ENCODE data around the gene OR8B12.

Gene OR8B12, protein sequence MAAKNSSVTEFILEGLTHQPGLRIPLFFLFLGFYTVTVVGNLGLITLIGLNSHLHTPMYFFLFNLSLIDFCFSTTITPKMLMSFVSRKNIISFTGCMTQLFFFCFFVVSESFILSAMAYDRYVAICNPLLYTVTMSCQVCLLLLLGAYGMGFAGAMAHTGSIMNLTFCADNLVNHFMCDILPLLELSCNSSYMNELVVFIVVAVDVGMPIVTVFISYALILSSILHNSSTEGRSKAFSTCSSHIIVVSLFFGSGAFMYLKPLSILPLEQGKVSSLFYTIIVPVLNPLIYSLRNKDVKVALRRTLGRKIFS

GRCh38 chr11:124543554-124543953 is at the start of gene OR8B12:
Gene OR8B12 (minus strand): TSS chr11:124543654. CDS start chr11:124543654, 0 bp downstream.
- no peak for DNase-seq

DNA sequence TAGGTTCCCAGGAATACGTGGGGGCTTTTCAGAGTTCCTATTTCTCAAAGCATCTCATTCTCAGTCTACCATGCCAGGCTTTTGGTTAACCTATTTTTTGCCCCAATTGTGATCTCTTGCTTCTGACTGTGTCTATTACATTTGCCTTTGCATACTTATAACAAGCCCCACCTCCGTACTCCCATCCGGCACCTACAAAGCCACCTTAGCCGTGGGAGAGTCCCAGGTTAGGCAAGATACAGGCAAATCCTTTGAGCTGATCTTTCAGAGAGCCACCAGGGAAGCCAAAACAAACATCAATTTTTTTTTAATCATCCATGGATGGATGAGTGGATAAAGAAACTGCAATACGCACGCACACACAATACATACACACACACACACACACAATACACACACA is 49.2 kb upstream of the OR8B12 start:
- DNase-seq = no peak

DNA sequence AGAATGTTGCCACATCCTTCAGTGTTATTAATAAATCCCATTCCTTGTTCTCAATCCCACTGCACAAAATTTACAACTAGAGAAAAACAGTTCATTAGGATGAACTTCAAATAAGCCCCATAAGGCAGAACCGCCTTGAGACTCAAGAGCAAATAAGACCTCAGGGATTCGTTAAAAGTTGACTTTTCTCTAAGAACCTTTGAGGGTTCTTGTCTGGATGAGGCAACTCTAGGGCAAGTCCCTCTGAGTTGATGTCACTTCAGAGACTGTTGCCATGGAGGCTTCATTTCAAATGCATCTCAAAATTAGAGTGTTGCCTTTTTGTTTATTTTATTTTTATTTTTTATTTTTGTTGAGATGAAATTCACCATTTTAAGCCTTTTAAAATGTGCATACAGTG is 48.0 kb upstream of the OR8B12 start:
- no peak for DNase-seq

DNA sequence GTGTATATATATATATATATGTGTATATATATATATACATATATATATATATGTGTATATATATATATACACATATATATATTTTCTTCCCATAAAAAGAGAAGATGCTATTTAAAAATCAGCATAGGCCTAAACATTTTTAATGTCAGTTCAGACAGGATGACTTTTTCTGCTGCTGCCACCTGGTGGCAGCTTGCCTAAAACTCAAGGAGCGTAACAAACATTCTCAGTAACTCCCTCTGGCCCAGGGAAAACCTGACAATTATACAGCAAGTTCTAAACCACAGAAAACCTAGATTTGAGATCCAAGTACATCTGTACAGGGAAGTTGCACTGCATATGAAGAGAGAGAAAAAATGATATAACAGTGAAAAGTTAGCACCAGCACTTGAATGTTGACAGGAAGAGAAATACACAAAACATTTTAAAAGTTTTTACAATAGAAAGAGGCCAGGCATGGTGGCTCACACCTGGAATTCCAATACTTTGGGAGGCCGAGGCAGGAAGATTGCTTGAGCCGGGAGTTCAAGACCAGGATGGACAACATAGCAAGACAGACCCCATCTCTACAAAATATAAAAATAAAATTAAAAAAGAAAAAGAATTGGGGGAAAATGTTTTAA is 42.9 kb upstream of the OR8B12 start:
- peak; percentile 55 for DNase-seq

- no peak for DNase-seq
Observed at GRCh38 chr11:124584681-124585372, 41.4 kb upstream of the OR8B12 start.

- no peak for DNase-seq
Observed at GRCh38 chr11:124583781-124584180, 40.3 kb upstream of the OR8B12 start.

DNA sequence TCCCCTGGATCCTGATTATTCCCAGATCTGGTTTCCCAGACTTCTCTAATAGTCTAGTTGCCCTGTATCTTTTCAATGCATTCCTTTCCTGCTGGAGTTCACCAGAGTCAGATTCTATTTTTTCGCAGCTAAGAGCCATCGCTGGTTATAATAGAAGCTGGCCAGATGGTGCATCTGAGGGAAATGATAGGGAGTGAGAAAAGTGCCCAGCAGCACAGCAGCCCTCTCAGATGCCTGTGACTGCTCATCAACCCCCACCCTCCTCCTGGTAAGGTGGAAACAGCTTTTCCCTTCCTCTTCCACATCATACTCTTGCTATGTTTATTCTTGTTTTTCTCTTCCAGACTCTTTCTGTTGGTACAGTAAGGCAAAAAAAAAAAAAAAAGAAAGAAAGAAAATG is 39.1 kb upstream of the OR8B12 start:
- no peak for DNase-seq

GRCh38 chr11:124581817-124582216 is 38.4 kb upstream of the OR8B12 start:
- DNase-seq = no peak

GRCh38 chr11:124578761-124579160 is 35.3 kb upstream of the OR8B12 start:
- no peak for DNase-seq

GRCh38 chr11:124577716-124578427 is 34.4 kb upstream of the OR8B12 start:
- no peak for DNase-seq

DNA sequence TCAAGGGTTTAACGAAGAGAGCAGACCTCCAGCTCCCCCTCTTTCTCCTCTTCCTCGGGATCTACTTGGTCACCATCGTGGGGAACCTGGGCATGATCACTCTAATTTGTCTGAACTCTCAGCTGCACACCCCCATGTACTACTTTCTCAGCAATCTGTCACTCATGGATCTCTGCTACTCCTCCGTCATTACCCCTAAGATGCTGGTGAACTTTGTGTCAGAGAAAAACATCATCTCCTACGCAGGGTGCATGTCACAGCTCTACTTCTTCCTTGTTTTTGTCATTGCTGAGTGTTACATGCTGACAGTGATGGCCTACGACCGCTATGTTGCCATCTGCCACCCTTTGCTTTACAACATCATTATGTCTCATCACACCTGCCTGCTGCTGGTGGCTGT is 26.7 kb upstream of the OR8B12 start:
- no peak for DNase-seq

DNA sequence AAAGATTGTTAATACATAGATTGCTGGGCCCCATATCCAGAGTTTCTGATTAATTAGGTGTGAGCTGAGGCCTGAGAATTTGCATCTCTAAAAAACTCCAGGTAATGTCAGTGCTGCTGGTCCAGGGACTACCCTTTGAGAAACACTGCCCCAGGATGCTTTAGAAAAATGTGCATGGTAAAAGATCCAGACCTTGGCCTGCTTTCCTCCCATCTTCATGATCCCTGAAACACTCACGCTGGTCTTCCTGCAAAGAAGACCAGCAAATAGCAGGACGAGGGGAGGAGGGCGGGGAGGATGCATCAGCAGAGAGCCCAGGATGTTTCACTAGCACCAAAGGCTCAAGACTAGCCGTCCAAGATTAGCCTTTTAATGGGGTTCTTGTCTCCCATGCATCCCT is 26.2 kb upstream of the OR8B12 start, which contains the start of gene OR8A1:
OR8A1 (plus strand) TSS at position 301 of the 400 bp plus-strand sequence. CDS start 123 bp downstream, outside the sequence.
- no peak for DNase-seq

- DNase-seq = no peak
Observed at GRCh38 chr11:124556828-124557227, 13.4 kb upstream of the OR8B12 start.

DNA sequence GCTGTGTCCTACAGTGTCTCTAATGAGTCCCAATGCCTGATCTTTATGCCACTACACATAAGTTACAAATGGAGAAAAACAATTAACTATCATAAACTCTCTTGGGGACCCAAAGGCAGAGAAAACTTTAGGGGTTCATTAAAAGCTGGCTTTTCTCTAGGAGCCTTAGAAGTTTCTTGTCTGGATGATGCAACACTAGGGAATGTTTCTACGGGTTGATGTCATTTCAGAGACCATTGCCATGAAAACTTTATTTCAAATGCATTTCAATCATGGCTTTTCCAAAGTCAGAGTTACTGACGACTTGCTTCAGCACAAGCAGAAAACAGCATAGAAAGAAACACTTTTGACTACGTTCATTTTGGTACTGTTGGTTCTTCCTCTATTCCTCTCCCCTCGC is 8.5 kb upstream of the OR8B12 start:
- DNase-seq = no peak

DNA sequence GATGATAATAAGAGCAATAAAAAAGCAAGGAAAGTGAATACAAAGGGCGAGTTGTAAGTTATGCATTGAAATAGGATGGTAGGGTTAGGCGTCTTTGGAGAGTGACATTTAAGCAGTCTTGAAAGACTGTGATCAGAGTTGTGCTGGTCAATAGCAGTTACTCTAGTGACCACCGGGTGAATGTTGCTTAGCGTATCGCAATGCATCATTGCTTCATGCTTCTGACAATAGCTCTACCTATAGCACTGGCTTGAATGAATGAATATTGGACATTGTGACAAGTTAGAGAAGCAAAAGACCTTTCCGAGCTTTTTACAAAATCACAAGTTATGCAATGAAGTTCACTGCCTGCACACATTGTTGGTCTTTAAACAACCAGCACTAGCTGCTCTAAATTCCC is 7.7 kb upstream of the OR8B12 start:
- DNase-seq = no peak

- DNase-seq = no peak
Observed at GRCh38 chr11:124543145-124543544, 309 bp downstream of the OR8B12 start.

DNA sequence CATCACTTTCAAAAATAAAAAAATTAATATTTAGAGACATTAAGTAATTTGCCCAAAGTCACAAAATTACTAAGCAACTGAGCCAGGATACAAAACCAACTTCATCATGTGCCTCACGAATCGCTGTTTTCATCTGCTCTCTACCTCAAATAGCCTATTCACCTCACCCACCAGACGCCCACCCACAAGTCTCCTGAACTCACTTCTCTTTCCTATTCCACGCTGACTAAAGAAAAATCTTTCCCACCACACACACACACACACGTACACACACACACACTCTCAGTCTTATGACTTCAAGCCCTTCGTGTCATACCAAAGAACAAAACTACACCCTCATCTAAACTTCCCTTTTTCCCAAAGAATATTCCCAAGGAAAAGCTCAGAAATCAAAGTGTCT is 2.2 kb downstream of the OR8B12 start:
- no peak for DNase-seq

- DNase-seq = no peak
Observed at GRCh38 chr11:124538019-124538418, 5.4 kb downstream of the OR8B12 start.

- no peak for DNase-seq
Observed at GRCh38 chr11:124536520-124536919, 6.9 kb downstream of the OR8B12 start.

DNA sequence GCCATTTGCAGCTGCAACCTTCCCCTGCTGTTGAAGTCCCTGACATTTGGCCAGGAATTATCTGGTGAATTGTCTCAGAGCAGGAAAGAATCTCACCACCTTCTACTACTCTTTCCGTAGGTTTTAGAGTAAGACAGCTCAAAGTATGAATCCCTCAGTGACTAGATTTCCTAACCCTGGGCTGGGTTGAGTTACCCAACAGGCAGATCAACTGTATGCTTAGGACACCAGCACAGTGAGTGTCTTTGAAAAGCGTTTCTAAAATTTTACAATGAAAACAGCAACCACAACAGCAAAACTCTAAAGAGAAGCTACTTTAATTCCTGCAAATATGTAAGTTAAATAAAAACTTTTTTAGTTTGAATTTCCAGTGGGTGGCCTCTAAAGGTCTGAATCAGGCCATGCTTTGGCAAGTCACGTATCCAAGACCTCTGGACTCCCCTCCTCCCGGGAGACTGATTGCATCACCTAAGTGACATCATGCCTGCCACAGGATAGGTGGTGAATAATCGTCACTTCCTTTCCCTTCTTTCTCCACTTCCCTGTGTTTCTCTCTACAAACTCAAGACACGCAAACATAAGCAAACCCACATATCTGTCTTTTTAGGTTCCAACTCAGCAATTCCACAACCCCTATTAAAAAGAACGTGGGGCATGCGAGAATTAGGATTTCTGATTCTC is 7.8 kb downstream of the OR8B12 start:
- no peak for DNase-seq

GRCh38 chr11:124534051-124534450 is 9.4 kb downstream of the OR8B12 start:
- no peak for DNase-seq

GRCh38 chr11:124533626-124534025 is 9.8 kb downstream of the OR8B12 start:
- no peak for DNase-seq

DNA sequence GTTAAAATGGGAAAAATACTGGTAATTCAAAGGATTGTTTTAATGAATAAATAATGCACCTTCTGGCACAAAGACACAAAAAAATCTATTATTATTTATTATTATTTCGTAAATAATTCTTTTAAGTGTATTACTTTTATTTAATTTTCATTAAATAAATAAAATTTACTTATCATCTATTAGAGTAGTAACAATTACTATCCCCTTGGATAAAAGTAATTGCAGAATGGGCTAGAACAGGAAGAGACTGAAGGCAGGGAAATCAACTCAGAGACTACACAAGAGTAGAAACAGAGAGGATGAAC is 23.0 kb downstream of the OR8B12 start:
- no peak for DNase-seq

Measured in KG1 (cell line).